HG03103 (cell line): ENCODE results near the gene EBF4.
"Not testable (repeated sequence)": the region's sequence is repeated elsewhere in the genome, so short reads cannot be mapped to it uniquely, and the experiment has no call there.

Source experiments
- ATAC-seq: cut with Tn5 transposase; IDR thresholded peaks from one replicate; pipeline ENCODE4 v1.9.1; 2021; ENCODE audit warnings: low read depth; ENCODE audit not compliant: unreplicated experiment

The EBF4 gene

GRCh38 chr20:2807019-2807418, 114.4 kb downstream of the EBF4 start:
- ATAC-seq, result no peak

- not testable (repeated sequence) for ATAC-seq
Observed at GRCh38 chr20:2807929-2808328, 115.3 kb downstream of the EBF4 start.

- ATAC-seq, result no peak
Observed at GRCh38 chr20:2809690-2810089, 117.1 kb downstream of the EBF4 start.
